SK-N-SH treated with all-trans-retinoic acid at 6 μM for 48 hours (cell line): ENCODE results near the gene SLC2A13.

ENCODE experiments used
- ATAC-seq: fragments of 200-7000 bp; cut with Tn5 transposase; 3 replicates; pipeline ENCODE4 v1.9.1; 2020; ENCODE audit warnings: mild to moderate bottlenecking, moderate library complexity
- BACH2 ChIP-seq: fragments of 250-450 bp; sonication (Bioruptor Pico); IDR thresholded peaks from 2 replicates; pipeline ENCODE4 v1.9.0; 2021; ENCODE audit warnings: mild to moderate bottlenecking, borderline replicate concordance
- CSDC2 ChIP-seq: fragments of 250-450 bp; sonication (Bioruptor Pico); IDR thresholded peaks from 2 replicates; pipeline ENCODE4 v1.5.0; 2020; ENCODE audit warnings: mild to moderate bottlenecking, moderate library complexity
- CSRNP3 ChIP-seq: fragments of 250-450 bp; sonication (Bioruptor Pico); IDR thresholded peaks from 2 replicates; pipeline ENCODE4 v1.5.1; 2021; ENCODE audit warnings: mild to moderate bottlenecking, moderate library complexity
- ESRRG ChIP-seq: fragments of 250-450 bp; sonication (Bioruptor Pico); IDR thresholded peaks from 2 replicates; pipeline ENCODE4 v1.6.1; 2021; ENCODE audit warnings: mild to moderate bottlenecking
- GLIS3 ChIP-seq: fragments of 250-450 bp; sonication (Bioruptor Pico); IDR thresholded peaks from 2 replicates; pipeline ENCODE4 v1.5.0; 2020; ENCODE audit warnings: mild to moderate bottlenecking, moderate library complexity
- ISL1 ChIP-seq: fragments of 250-450 bp; sonication (Bioruptor Pico); IDR thresholded peaks from 2 replicates; pipeline ENCODE4 v2.1.2; 2022; ENCODE audit warnings: mild to moderate bottlenecking, moderate library complexity
- OSR1 ChIP-seq: fragments of 250-450 bp; sonication (Bioruptor Pico); IDR thresholded peaks from 2 replicates; pipeline ENCODE4 v1.8.0; 2022; ENCODE audit warnings: moderate library complexity, mild to moderate bottlenecking, inconsistent platforms
- PATZ1 ChIP-seq: fragments of 250-450 bp; sonication (Bioruptor Pico); IDR thresholded peaks from 2 replicates; pipeline ENCODE4 v1.8.0; 2020; ENCODE audit warnings: mild to moderate bottlenecking, moderate library complexity, borderline replicate concordance
- POU6F1 ChIP-seq: fragments of 250-450 bp; sonication (Bioruptor Pico); IDR thresholded peaks from 2 replicates; pipeline ENCODE4 v1.8.0; 2021; ENCODE audit warnings: low read depth, mild to moderate bottlenecking, moderate library complexity, borderline replicate concordance
- RARB ChIP-seq: fragments of 250-450 bp; sonication (Bioruptor Pico); IDR thresholded peaks from 2 replicates; pipeline ENCODE4 v1.8.0; 2021; ENCODE audit warnings: mild to moderate bottlenecking, moderate library complexity
- SNAI2 ChIP-seq: fragments of 250-450 bp; sonication (Bioruptor Pico); IDR thresholded peaks from 2 replicates; pipeline ENCODE4 v1.5.0; 2020; ENCODE audit warnings: mild to moderate bottlenecking, moderate library complexity
- TCF4 ChIP-seq: fragments of 250-450 bp; sonication (Bioruptor Pico); IDR thresholded peaks from 2 replicates; pipeline ENCODE4 v1.8.0; 2021; ENCODE audit warnings: mild to moderate bottlenecking, moderate library complexity, borderline replicate concordance
- TOX ChIP-seq: fragments of 250-450 bp; sonication (Bioruptor Pico); IDR thresholded peaks from 2 replicates; pipeline ENCODE4 v1.8.0; 2021; ENCODE audit warnings: mild to moderate bottlenecking, moderate library complexity, borderline replicate concordance
- TSHZ2 ChIP-seq: fragments of 250-450 bp; sonication (Bioruptor Pico); IDR thresholded peaks from 2 replicates; pipeline ENCODE4 v1.5.0; 2020; ENCODE audit warnings: mild to moderate bottlenecking, moderate library complexity
- ZC3H10 ChIP-seq: fragments of 250-450 bp; sonication (Bioruptor Pico); IDR thresholded peaks from 2 replicates; pipeline ENCODE4 v1.5.1; 2021; ENCODE audit warnings: mild to moderate bottlenecking, moderate library complexity
- ZFP3 ChIP-seq: fragments of 250-450 bp; sonication (Bioruptor Pico); IDR thresholded peaks from 2 replicates; pipeline ENCODE4 v1.5.0; 2020; ENCODE audit warnings: mild to moderate bottlenecking, moderate library complexity
- ZFP30 ChIP-seq: fragments of 450-650 bp; formaldehyde crosslinking; IDR thresholded peaks from 2 replicates; pipeline ENCODE4 v1.5.0; 2022; ENCODE audit warnings: mild to moderate bottlenecking, moderate library complexity
- ZNF565 ChIP-seq: fragments of 450-650 bp; formaldehyde crosslinking; conservative IDR thresholded peaks from 2 replicates; pipeline ENCODE4 v1.5.0; 2020; ENCODE audit warnings: low read depth, mild to moderate bottlenecking, moderate library complexity
- ZNF70 ChIP-seq: fragments of 450-650 bp; formaldehyde crosslinking; IDR thresholded peaks from 2 replicates; pipeline ENCODE4 v1.5.0; 2020; ENCODE audit warnings: mild to moderate bottlenecking, moderate library complexity
- ZNF8 ChIP-seq: fragments of 450-650 bp; formaldehyde crosslinking; IDR thresholded peaks from 2 replicates; pipeline ENCODE4 v1.5.0; 2020; ENCODE audit warnings: mild to moderate bottlenecking, moderate library complexity

SLC2A13 gene

GRCh38 chr12:39764944-39765560 is 340.8 kb downstream of the SLC2A13 start:
- ATAC-seq: peak; percentile 79
- TF ChIP-seq ZNF70 (CRISPR knock-in tag) (no peak), RARB (CRISPR knock-in tag) (no peak), OSR1 (CRISPR knock-in tag) (no peak)

GRCh38 chr12:39763890-39764169 is 342.1 kb downstream of the SLC2A13 start:
- ATAC-seq: no peak
- TF ChIP-seq POU6F1 (CRISPR knock-in tag) (no peak), BACH2 (CRISPR knock-in tag) (no peak), ZNF70 (CRISPR knock-in tag) (no peak), ZFP3 (no peak), ZNF565 (no peak), OSR1 (CRISPR knock-in tag) (no peak), CSDC2 (CRISPR knock-in tag) (no peak), PATZ1 (CRISPR knock-in tag) (no peak), RARB (CRISPR knock-in tag) (no peak), ESRRG (CRISPR knock-in tag) (no peak), SNAI2 (CRISPR knock-in tag) (no peak), TSHZ2 (CRISPR knock-in tag) (no peak), ZC3H10 (CRISPR knock-in tag) (no peak), ZNF8 (CRISPR knock-in tag) (no peak), TOX (CRISPR knock-in tag) (no peak), ISL1 (CRISPR knock-in tag) (no peak), ZFP30 (no peak), TCF4 (CRISPR knock-in tag) (no peak), CSRNP3 (no peak)

GRCh38 chr12:39763071-39763889 is 342.6 kb downstream of the SLC2A13 start:
- peak; percentile 90 for TF ChIP-seq ISL1 (CRISPR knock-in tag)
- no peak for TF ChIP-seq RARB (CRISPR knock-in tag)
- ATAC-seq: no peak

- no peak for ATAC-seq
- TF ChIP-seq GLIS3 (CRISPR knock-in tag) (no peak), TOX (CRISPR knock-in tag) (no peak), ZFP3 (no peak), ZNF70 (CRISPR knock-in tag) (no peak)
Measured at GRCh38 chr12:39755478-39755877, 350.4 kb downstream of the SLC2A13 start.
